Measurements from ENCODE around the gene NAA40.

GRCh38 chr11:63906585-63906984 lies 32.2 kb upstream of the NAA40 start:
- TF ChIP-seq RARB (CRISPR knock-in tag; IDR thresholded peaks at IDR 0.05), result no peak
- no peak for TF ChIP-seq PATZ1 (CRISPR knock-in tag; IDR thresholded peaks at IDR 0.05; ENCODE audit: borderline replicate concordance)
- TF ChIP-seq SNAI2 (CRISPR knock-in tag; IDR thresholded peaks at IDR 0.05), result no peak
- no peak for TF ChIP-seq TOX (CRISPR knock-in tag; IDR thresholded peaks at IDR 0.05; ENCODE audit: borderline replicate concordance)
- TF ChIP-seq ISL1 (CRISPR knock-in tag; IDR thresholded peaks at IDR 0.05), result no peak
- no peak for TF ChIP-seq ARNTL (CRISPR knock-in tag; IDR thresholded peaks at IDR 0.05; ENCODE audit: borderline replicate concordance, low read depth)
- no peak for TF ChIP-seq ZNF8 (CRISPR knock-in tag; IDR thresholded peaks at IDR 0.05)
- no peak for TF ChIP-seq ESRRG (CRISPR knock-in tag; IDR thresholded peaks at IDR 0.05)
- no peak for TF ChIP-seq POU6F1 (CRISPR knock-in tag; IDR thresholded peaks at IDR 0.05; ENCODE audit: borderline replicate concordance, low read depth)
- no peak for TF ChIP-seq CSDC2 (CRISPR knock-in tag; IDR thresholded peaks at IDR 0.05)
- TF ChIP-seq CREB5 (CRISPR knock-in tag; IDR thresholded peaks at IDR 0.05; ENCODE audit: low read depth), result no peak
- no peak for TF ChIP-seq TCF4 (CRISPR knock-in tag; IDR thresholded peaks at IDR 0.05; ENCODE audit: borderline replicate concordance)
- no peak for TF ChIP-seq ZFP30 (CRISPR knock-in tag; IDR thresholded peaks at IDR 0.05)
- TF ChIP-seq PPARA (CRISPR knock-in tag; IDR thresholded peaks at IDR 0.05; ENCODE audit: borderline replicate concordance), result no peak

Measured in SK-N-SH treated with all-trans-retinoic acid at 6 μM for 48 hours (cell line).